H9 (cell line): ENCODE measurements around the gene MYOF. TPM values are rescaled to one million over a fixed set of nuclear protein-coding genes. Genes with fewer than 3 reads are reported as not detected.

Source experiments
- DNase-seq: peaks from one replicate; pipeline ENCODE4 v3.0.0-alpha.2; 2017
- H2AFZ ChIP-seq: one replicate; pipeline ENCODE4 v1.6.1; 2013; ENCODE audit warnings: mild to moderate bottlenecking, low read length, control low read depth, moderate library complexity
- H2AK5ac ChIP-seq: 2 replicates; pipeline ENCODE4 v1.6.1; 2013; ENCODE audit warnings: low read length, control low read depth, mixed read lengths; ENCODE audit not compliant: insufficient read length
- H2BK120ac ChIP-seq: one replicate; pipeline ENCODE4 v1.6.1; 2013; ENCODE audit warnings: low read depth, mild to moderate bottlenecking, low read length, control low read depth, inconsistent platforms; ENCODE audit not compliant: poor library complexity, severe bottlenecking
- H2BK12ac ChIP-seq: 2 replicates; pipeline ENCODE4 v1.6.1; 2013; ENCODE audit warnings: low read length, control low read depth, mixed read lengths, low read depth; ENCODE audit not compliant: insufficient read length
- H2BK15ac ChIP-seq: 2 replicates; pipeline ENCODE4 v1.6.1; 2013; ENCODE audit warnings: low read depth, low read length, control low read depth
- H2BK20ac ChIP-seq: one replicate; pipeline ENCODE4 v1.6.1; 2013; ENCODE audit warnings: low read depth, mild to moderate bottlenecking, low read length, control low read depth, inconsistent platforms; ENCODE audit not compliant: poor library complexity, severe bottlenecking
- H2BK5ac ChIP-seq: 2 replicates; pipeline ENCODE4 v1.6.1; 2013; ENCODE audit warnings: low read length, control low read depth, mixed read lengths; ENCODE audit not compliant: insufficient read length
- H3K14ac ChIP-seq: 2 replicates; pipeline ENCODE4 v1.6.1; 2013; ENCODE audit warnings: low read length, control low read depth; ENCODE audit not compliant: insufficient read depth
- H3K18ac ChIP-seq: 2 replicates; pipeline ENCODE4 v1.6.1; 2013; ENCODE audit warnings: low read depth, mild to moderate bottlenecking, mixed read lengths, low read length, control low read depth; ENCODE audit not compliant: insufficient read length
- H3K23ac ChIP-seq: 2 replicates; pipeline ENCODE4 v1.6.1; 2013; ENCODE audit warnings: low read length, control low read depth, mixed read lengths, low read depth; ENCODE audit not compliant: insufficient read length
- H3K23me2 ChIP-seq: 2 replicates; pipeline ENCODE4 v1.6.1; 2013; ENCODE audit warnings: low read depth, mild to moderate bottlenecking, mixed read lengths, low read length, control low read depth; ENCODE audit not compliant: insufficient read length, poor library complexity, severe bottlenecking
- H3K27ac ChIP-seq: 2 replicates; pipeline ENCODE4 v1.5.1; 2013; ENCODE audit warnings: low read length, control low read depth, mixed read lengths, low read depth; ENCODE audit not compliant: insufficient read length
- H3K27me3 ChIP-seq: 2 replicates; pipeline ENCODE4 v1.6.1; 2013; ENCODE audit warnings: low read length, control low read depth, inconsistent platforms; ENCODE audit not compliant: insufficient read depth
- H3K4ac ChIP-seq: 2 replicates; pipeline ENCODE4 v1.6.1; 2013; ENCODE audit warnings: low read depth, mild to moderate bottlenecking, control low read depth, inconsistent platforms, low read length, moderate library complexity
- H3K4me1 ChIP-seq: 2 replicates; pipeline ENCODE4 v1.6.1; 2013; ENCODE audit warnings: low read length, control low read depth, inconsistent platforms; ENCODE audit not compliant: insufficient read depth
- H3K4me2 ChIP-seq: 2 replicates; pipeline ENCODE4 v1.6.1; 2013; ENCODE audit warnings: low read length, control low read depth, mixed read lengths; ENCODE audit not compliant: insufficient read length, insufficient read depth
- H3K56ac ChIP-seq: 2 replicates; pipeline ENCODE4 v1.6.1; 2013; ENCODE audit warnings: low read depth, mild to moderate bottlenecking, mixed read lengths, low read length, control low read depth; ENCODE audit not compliant: insufficient read length
- H3K79me1 ChIP-seq: 2 replicates; pipeline ENCODE4 v1.6.1; 2013; ENCODE audit warnings: low read depth, mild to moderate bottlenecking, moderate library complexity, low read length, control low read depth, inconsistent platforms; ENCODE audit not compliant: insufficient read depth, poor library complexity, severe bottlenecking
- H3K79me2 ChIP-seq: 2 replicates; pipeline ENCODE4 v1.6.1; 2013; ENCODE audit warnings: low read length, control low read depth, inconsistent platforms; ENCODE audit not compliant: insufficient read depth
- H3K9ac ChIP-seq: 2 replicates; pipeline ENCODE4 v1.6.1; 2013; ENCODE audit warnings: low read length, control low read depth, mixed read lengths; ENCODE audit not compliant: insufficient read length; ENCODE audit errors: extremely low read depth
- H3K9me3 ChIP-seq: one replicate; pipeline ENCODE4 v1.6.1; 2013; ENCODE audit warnings: low read depth, low read length, inconsistent platforms; ENCODE audit not compliant: control insufficient read depth
- H3T11ph ChIP-seq: one replicate; pipeline ENCODE4 v1.6.1; 2013; ENCODE audit warnings: mild to moderate bottlenecking, low read length, control low read depth, inconsistent platforms
- H4K20me1 ChIP-seq: one replicate; pipeline ENCODE4 v1.6.1; 2013; ENCODE audit not compliant: control insufficient read depth, insufficient read length, insufficient read depth
- H4K5ac ChIP-seq: 2 replicates; pipeline ENCODE4 v1.6.1; 2013; ENCODE audit warnings: low read depth, mild to moderate bottlenecking, mixed read lengths, low read length, control low read depth; ENCODE audit not compliant: insufficient read length
- H4K8ac ChIP-seq: replicated peaks from 2 replicates; pipeline ENCODE4 v1.6.1; 2013; ENCODE audit warnings: low read length, control low read depth, mixed read lengths, low read depth; ENCODE audit not compliant: insufficient read length
- H4K91ac ChIP-seq: 2 replicates; pipeline ENCODE4 v1.6.1; 2013; ENCODE audit warnings: low read depth, mild to moderate bottlenecking, moderate library complexity, mixed read lengths, low read length, control low read depth; ENCODE audit not compliant: insufficient read length
- H3K27ac Mint-ChIP-seq, 3 experiments: 2 replicates in 2 of 3; 3 replicates in 1 of 3; pipeline ENCODE4 v1.8.0; 2020 to 2021; ENCODE audit warnings: mixed read lengths in 3 of 3, mild to moderate bottlenecking in 1 of 3, moderate library complexity in 1 of 3
- H3K27me3 Mint-ChIP-seq: 2 replicates; pipeline ENCODE4 v1.8.0; 2021; ENCODE audit warnings: low read depth, mild to moderate bottlenecking, moderate library complexity, mixed read lengths
- H3K36me3 Mint-ChIP-seq, 3 experiments: 2 replicates in 2 of 3; 3 replicates in 1 of 3; pipeline ENCODE4 v1.8.0; 2020 to 2021; ENCODE audit warnings: low read depth in 3 of 3, mixed read lengths in 3 of 3; ENCODE audit not compliant: insufficient read depth in 1 of 3
- H3K4me1 Mint-ChIP-seq, 2 experiments: 2 replicates each; pipeline ENCODE4 v1.8.0; 2020; ENCODE audit warnings: mixed read lengths in 2 of 2
- H3K4me3 Mint-ChIP-seq, 2 experiments: 2 replicates in 1 of 2; 3 replicates in 1 of 2; pipeline ENCODE4 v1.8.0; 2020 to 2021; ENCODE audit warnings: mild to moderate bottlenecking in 2 of 2, mixed read lengths in 2 of 2, moderate library complexity in 1 of 2
- H3K9me3 Mint-ChIP-seq, 2 experiments: 2 replicates in 1 of 2; 3 replicates in 1 of 2; pipeline ENCODE4 v1.8.0; 2020; ENCODE audit warnings: mild to moderate bottlenecking in 2 of 2, mixed read lengths in 2 of 2, moderate library complexity in 1 of 2
- WGBS: extraction: QIAGEN DNeasy Blood & Tissue Kit; methylation state at CpG from one replicate; pipeline ENCODE4 v1.1.7; 2013; ENCODE audit warnings: missing lambda C conversion rate, low lambda C conversion rate, mixed read lengths; ENCODE audit not compliant: insufficient read length; ENCODE audit errors: extremely low coverage; 5-methylcytosine and 5-hydroxymethylcytosine counted together
- total RNA-seq: library from RNA; stranded (reverse); gene quantifications from 2 replicates; pipeline ENCODE4 v1.2.1, GENCODE V29; 2021
- TF ChIP-seq, protein P1 (sequence below): fragments of 200-600 bp; sonication (generic); conservative IDR thresholded peaks from 3 replicates; pipeline ENCODE4 v1.8.0; 2021; ENCODE audit warnings: antibody characterized with exemption, mild to moderate bottlenecking

The MYOF gene
- total RNA-seq, 1 experiment from 2014 or later: 2.8 TPM

DNA sequence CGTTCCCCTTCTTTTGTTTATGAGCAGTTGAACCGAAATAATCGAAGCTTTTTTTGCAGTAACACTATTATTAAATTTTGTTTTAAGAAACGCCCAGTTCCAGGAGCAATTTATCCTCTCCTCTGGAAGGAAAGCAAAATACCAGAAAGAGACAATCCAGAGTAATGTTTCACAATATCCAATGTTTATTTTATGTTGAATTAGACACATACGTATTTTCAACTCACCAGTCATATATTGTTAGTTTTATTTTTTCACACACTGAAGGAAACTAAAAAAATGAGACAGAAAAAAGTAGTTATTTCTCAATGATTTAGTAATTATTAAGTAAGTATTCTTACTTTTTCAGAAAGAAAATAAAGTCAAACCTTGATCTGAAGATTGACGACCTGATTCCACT, 85.1 kb downstream of the MYOF start:
- peaks cover 11 to 14% of the 10 kb centered on the region in 2 experiments for H3K4me1 Mint-ChIP-seq
- H2BK120ac ChIP-seq: no peak overlapping the region
- H3K9me3 ChIP-seq: no peaks in the 10 kb centered on the region
- no peak overlapping the region for H2AK5ac ChIP-seq
- DNase-seq: no peak
- H3K4me3 Mint-ChIP-seq: no peak overlapping the region
- no peak overlapping the region for H3K14ac ChIP-seq
- no peak overlapping the region for H3K27ac ChIP-seq
- H3K79me2 ChIP-seq: no peaks in the 10 kb centered on the region
- WGBS: no CpG with 5 or more reads among the region's 6 CpGs
- H4K5ac ChIP-seq: no peak overlapping the region
- no peak overlapping the region for H2AFZ ChIP-seq
- no peak overlapping the region for H4K91ac ChIP-seq
- no peak overlapping the region for H3K4ac ChIP-seq
- H3K56ac ChIP-seq: no peak overlapping the region
- H2BK5ac ChIP-seq: no peak overlapping the region
- H3K27me3 ChIP-seq: no peaks in the 10 kb centered on the region
- H4K8ac ChIP-seq: no peak overlapping the region
- H3K79me1 ChIP-seq: no peaks in the 10 kb centered on the region
- peaks cover 2% of the 10 kb centered on the region; the same call in 1 of the 2 replicates for H3K27me3 Mint-ChIP-seq
- H2BK12ac ChIP-seq: no peak overlapping the region
- H2BK15ac ChIP-seq: no peak overlapping the region
- H4K20me1 ChIP-seq: no peaks in the 10 kb centered on the region
- H2BK20ac ChIP-seq: no peak overlapping the region
- no peak overlapping the region for H3K9ac ChIP-seq
- H3K23me2 ChIP-seq: no peaks in the 10 kb centered on the region
- no peaks in the 10 kb centered on the region for H3K36me3 Mint-ChIP-seq
- H3T11ph ChIP-seq: no peak overlapping the region
- no peak overlapping the region for H3K4me2 ChIP-seq
- H3K27ac Mint-ChIP-seq: no peak overlapping the region
- H3K4me1 ChIP-seq: no peaks in the 10 kb centered on the region
- H3K9me3 Mint-ChIP-seq: no peaks in the 10 kb centered on the region
- H3K23ac ChIP-seq: no peak overlapping the region
- H3K18ac ChIP-seq: no peak overlapping the region
- TF ChIP-seq, protein P1, sequence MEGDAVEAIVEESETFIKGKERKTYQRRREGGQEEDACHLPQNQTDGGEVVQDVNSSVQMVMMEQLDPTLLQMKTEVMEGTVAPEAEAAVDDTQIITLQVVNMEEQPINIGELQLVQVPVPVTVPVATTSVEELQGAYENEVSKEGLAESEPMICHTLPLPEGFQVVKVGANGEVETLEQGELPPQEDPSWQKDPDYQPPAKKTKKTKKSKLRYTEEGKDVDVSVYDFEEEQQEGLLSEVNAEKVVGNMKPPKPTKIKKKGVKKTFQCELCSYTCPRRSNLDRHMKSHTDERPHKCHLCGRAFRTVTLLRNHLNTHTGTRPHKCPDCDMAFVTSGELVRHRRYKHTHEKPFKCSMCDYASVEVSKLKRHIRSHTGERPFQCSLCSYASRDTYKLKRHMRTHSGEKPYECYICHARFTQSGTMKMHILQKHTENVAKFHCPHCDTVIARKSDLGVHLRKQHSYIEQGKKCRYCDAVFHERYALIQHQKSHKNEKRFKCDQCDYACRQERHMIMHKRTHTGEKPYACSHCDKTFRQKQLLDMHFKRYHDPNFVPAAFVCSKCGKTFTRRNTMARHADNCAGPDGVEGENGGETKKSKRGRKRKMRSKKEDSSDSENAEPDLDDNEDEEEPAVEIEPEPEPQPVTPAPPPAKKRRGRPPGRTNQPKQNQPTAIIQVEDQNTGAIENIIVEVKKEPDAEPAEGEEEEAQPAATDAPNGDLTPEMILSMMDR: no peak
